Activated T-cell treated with anti-CD3 and anti-CD28 coated beads, Interleukin-2, amount 50 U/mL, for 48 hours (primary cell): ENCODE measurements around the gene CBFA2T3.

Experiments
- DNase-seq, 2 experiments: peaks; one replicate each; pipeline ENCODE4 v3.0.0-alpha.2; 2020

The CBFA2T3 gene

GRCh38 chr16:88853325-88853941 is 123.6 kb downstream of the CBFA2T3 start:
- DNase-seq = no peak

DNA sequence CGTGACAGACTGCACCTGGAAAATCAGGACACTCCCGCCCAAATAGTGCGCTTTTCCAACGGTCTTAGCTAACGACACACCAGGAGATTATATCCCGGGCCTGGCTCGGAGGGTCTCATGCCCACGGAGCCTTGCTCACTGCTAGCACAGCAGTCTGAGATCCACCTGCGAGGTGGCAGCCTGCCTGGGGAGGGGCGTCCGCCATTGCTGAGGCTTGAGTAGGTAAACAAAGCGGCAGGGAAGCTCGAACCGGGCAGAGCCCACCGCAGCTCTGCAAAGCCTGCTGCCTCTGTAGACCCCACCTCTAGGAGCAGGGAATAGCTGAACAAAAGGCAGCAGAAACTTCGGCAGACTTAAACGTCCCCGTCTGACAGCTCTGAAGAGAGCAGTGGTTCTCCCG is 125.4 kb downstream of the CBFA2T3 start:
- no peak for DNase-seq

DNA sequence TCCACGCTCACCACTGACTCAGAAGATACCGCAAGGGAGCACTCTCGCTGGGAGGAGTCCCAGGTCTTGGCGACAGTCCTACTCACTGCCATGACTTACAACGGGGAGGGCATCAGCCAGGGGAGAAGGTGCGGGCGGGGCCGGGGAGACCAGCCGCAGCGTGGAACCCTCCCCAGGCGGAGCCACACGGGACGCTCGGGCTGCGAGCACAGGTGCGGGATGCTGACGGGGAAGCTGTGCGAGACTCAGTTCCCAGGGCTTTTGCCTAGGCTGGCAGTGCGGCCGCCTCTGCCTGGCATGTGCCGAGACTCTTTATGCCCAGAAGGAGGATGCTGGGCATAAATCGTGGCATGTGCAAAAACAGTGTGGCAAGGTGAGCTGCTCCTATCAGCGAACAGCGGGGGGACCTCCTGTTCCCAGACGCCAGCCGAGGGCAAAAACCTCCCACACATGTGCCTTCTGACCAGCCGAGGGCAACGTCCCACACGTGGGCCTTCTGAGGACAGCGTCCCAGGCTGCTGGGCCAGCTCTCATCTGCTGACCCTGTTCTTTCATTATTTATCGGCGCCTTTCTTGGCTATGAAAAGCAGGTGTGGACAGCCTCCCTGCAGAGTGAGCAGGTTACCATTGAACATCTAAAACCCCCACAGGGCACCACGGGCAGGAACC is 126.3 kb downstream of the CBFA2T3 start:
- DNase-seq = no peak

DNA sequence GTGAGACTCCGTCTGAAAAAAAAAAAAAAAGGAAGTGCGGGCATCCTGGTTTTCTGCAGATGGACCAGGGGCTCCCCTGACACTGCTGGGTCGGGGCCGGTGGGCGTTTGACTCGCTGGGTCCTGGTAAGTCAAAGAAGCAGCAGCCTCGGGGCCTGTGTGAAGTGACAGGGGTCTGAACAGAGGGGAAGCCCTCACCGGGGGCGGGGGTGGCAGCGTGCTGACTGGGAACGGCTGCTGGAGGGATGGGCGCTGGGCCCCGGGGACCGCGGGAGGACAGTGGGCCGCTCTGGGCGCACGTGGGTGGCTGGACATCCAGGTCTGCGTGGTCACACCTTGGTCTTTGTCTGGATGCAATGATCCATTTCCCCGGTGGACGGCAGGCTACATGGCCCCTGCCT is 128.4 kb downstream of the CBFA2T3 start:
- DNase-seq = no peak

DNA sequence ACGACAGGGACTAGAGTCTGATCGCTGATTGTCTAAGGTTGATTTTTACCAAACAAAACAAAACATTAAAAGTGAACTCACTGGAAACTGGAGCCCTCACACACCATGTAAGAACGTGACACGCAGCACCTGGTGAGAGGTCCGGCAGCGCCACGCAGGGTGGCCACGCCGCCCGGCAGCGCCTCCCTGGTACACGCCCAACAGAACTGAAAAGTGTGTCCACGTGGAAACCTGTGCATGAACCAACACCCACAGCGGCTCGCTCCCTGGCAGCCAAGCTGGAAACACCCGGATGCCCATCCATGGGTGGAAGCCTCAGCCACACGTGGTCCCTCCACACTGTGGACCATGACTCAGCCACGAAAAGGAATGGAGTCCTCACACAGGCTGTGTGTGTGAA is 129.4 kb downstream of the CBFA2T3 start:
- no peak for DNase-seq

DNA sequence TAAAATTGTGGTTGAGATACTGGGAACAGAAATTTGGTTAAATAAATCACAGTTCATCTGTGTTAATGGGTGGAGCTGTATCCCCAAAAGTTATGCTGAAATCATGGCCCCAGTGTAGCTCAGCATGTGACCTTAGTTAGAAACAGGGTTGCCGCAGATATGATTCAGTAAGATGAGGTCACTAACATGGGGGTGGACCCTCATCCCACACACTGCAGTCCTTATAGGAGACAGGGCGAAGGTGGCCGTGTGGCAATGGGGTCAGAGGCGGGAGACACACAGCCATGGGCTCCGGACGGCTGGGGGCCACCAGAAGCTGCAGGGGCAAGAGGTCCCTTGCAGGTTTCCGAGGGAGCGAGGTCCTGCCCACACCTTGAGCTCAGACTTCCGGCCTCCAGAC is 130.9 kb downstream of the CBFA2T3 start:
- no peak for DNase-seq

DNA sequence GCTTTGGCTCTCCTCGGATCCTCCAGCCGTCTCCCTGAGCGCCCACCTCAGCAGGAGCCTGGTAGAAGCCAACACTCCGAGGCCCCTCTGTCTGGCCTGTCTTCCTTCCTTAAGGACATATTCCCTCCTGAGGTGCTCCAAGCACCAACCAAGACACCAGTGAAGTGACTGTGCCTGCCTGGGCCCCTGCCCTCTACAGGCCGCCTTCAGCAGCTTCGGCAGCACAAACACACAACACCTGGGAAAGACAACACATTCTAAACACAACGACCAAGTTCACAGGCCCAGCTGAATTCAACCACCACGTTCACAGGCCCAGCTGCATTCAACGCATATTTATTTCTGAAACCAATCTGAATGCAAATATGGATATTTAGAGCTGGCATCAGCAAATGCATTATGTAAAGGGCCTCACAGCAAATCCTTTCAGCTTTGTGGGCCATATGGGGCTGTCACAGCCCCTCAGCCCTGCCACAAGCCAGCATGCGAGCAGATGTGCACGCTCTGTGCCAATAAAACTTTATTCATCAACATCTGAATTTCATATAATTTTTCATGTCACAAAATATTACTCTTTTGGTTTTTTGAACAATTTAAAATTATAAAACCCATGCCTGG is 132.5 kb downstream of the CBFA2T3 start:
- no peak for DNase-seq

DNA sequence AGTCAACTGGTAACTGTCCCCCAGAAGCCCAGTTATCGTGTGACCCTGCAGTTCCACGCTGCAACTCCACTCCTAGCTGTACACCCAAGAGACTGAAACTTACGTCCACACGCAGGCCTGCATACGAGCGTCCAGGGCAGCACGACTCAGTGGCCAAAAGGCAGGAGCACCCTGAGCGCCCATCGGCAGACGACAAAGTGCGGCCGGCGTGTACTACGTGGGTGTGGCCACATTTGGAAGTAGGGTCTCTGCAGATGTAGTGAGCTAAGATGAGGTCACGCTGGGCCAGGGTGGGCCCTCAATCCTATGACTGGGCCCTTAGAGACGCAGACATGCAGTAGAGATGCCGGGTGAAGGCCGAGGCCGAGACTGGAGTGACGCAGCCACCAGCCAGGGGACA is 133.8 kb downstream of the CBFA2T3 start:
- DNase-seq = no peak

GRCh38 chr16:88842806-88843205 is 134.2 kb downstream of the CBFA2T3 start:
- DNase-seq = no peak

DNA sequence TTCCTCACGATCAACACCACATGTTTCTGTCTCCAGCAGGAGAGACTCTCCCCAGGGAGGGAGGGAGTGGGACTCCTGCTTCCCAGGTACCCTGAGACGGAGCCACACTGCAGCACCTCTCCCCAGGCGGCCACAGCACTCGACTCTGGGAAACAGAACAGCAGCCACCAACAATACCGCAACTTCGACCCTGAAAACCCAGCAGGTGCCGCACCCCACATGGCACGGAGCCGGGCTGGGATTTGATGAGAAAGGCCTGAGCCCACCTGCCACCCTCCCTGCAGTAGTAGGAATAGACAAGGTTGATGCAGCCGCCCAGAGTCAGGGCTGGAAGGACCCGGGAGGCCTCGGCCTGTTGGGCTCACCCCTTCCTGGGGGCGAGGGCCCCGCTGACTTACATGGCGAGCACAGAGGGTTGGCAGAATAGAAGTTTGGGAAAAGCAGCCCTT is 134.7 kb downstream of the CBFA2T3 start:
- DNase-seq = no peak

DNA sequence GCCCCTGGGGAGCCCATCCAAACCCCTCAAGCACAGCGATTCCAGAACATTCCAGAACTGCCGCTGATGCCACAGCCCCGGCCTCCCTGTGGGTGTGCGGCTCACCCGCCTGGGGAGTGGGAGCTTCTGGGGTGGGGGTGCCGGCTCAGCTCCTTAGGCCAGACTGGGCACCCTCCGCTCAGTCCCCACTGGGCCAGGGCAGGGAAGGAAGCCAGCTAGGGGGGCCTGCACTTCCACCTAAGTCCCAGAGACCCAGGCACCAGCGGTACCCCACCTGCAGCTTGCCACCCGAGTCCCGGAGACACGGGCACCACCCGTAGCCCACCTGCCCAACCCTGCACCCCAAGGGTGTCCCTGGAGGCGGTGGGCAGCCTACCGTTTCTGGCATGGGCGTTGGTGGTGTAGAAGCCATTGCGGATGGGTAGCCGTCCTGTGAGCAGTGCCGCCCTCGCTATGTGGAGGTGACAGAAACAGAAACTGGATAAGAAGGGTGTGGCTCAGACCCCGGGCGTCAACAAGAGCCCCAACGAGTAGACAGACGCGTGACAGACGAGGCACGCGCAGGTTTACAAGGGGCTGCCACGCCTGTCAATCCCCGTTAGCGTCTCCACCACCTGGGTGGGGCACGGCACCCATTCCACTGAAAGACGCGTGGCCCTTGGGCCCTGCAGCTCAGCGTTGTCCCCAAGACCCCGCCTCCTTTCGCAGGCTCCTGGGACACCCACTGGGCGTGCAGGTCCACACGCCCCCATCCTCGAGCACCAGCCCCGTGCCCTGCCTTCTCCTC is 135.3 kb downstream of the CBFA2T3 start:
- no peak for DNase-seq

DNA sequence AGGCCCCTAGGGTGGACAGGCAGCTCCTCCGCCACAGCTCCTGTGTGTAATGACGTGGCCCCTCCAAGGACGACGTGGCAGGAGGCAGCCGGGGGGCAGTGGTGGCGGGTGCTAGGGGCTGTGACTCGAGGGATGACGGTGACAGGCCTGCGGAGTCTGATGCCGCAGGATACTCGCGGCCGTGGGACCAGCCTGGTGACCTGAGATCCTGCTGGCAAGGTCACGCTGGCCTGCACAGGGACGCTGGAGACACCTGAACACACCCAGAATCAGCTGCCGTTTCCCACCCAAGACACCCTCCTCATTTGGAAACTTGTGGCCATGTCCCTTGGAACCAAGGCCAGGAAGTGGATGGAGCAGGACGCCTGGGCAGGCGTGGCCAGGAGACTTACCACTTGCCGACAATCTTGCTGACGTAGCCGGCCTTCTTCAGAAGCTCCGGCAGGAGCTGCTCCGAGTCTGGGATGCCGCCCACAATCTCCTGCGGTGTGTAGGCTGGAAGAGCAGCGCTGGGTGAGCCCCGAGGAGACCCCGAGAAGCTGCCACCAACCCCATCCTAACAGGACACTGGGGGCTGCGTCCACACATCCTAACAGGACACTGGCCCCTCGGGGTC is 136.3 kb downstream of the CBFA2T3 start:
- DNase-seq = no peak

- DNase-seq = no peak
Observed at GRCh38 chr16:88839745-88840599, 137.0 kb downstream of the CBFA2T3 start.

DNA sequence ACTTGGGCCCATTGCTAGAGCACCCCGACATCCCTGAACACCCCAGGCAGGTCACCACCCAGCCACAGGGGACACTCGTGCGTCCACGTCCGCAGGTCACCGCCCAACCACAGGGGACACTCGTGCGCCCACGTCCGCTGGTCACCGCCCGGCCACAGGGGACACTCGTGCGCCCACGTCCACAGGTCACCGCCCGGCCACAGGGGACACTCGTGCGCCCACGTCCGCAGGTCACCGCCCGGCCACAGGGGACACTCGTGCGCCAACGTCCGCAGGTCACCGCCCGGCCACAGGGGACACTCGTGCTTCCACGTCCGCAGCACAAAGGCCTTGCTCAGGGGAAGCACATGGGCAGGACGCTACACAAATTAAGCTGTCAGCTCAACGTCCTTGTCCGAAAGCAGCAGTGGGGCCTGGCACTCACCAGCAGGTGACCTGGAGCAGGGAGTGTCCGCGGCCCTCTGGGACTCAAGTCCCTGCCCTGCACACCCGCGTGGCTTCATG is 137.9 kb downstream of the CBFA2T3 start:
- no peak for DNase-seq

DNA sequence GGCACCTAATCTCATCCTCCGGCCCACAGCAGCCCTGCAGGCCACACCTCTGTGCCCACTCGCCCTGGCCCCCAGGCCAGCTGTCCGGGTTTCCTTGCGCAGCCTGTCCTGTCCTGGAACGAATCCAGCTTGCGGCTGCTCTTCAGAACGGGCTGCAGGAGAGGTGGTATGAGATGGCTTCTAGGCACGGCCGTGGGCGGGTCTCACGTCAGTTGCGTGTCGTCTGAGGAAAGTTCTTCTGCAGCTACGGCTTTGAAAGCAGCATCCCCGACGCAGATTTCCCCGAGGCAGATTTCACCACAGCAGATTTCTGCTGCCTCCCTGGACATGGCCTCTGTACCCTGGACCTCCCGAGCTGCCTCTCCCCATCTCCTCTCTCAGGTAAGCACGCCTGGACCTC is 138.4 kb downstream of the CBFA2T3 start:
- DNase-seq = no peak

GRCh38 chr16:88837806-88838205 is 139.2 kb downstream of the CBFA2T3 start:
- no peak for DNase-seq

DNA sequence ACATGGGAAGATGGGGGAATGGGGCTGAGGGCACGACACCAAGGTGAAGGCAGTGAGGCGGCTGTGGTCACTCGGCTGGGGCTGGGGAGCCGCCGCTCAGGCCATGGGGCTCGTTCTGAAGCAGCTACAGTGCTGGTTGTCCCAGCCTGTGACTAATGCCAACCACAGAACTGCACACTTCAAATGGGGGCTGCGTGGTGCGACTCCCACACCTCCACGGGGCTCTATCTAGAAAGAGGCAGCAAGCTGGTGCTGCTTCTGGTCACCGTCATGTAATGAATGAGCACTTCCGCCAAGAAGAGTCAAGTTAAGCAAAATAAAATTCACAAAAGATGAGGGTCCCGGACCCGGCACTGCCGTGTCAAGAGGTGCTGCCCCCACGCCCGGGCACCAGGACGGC is 140.2 kb downstream of the CBFA2T3 start:
- DNase-seq = no peak

- no peak for DNase-seq
Observed at GRCh38 chr16:88835818-88836217, 141.2 kb downstream of the CBFA2T3 start.

- no peak for DNase-seq
Observed at GRCh38 chr16:88835383-88835782, 141.6 kb downstream of the CBFA2T3 start.

GRCh38 chr16:88834670-88835069 is 142.3 kb downstream of the CBFA2T3 start:
- no peak for DNase-seq

DNA sequence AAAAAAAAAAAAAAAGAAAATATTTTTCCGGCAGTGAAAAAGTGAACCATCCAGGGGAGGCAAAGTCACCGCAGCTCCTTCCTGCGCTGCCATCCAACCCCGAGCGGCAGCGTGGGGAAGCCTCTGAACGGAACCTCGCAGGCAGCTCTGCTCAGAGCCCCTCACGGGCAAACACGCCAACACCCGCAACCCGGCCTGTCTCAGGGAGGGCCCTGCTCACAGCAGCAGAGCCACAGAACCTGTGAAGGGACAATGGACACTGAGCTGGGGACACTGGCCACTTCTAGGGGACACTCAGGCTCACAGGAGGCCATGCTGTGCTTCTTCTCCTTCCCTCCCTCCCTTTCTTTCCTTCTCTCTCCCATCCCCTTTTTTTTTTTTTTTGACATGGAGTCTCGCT is 143.9 kb downstream of the CBFA2T3 start:
- DNase-seq = no peak

DNA sequence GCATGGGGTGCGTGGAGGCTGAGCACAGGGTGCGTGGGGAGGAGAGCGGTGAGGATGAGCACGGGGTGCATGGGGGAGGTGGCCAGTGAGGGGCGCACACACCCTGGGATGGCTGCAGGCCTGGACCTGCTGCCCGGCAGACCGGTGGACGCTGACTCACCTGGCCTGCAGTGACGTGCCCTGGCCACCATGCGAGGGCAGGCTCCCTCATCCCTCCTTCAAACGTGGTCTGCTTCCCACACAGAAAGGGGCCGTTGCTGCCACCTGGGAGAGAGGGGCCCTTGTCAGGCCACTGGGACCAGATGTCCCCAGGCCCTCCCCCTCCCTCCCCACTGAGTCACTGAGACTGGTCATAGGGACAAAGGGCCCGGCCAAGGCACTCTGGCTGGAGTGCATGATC is 145.2 kb downstream of the CBFA2T3 start:
- DNase-seq = no peak
